H4 (cell line): Measurements from ENCODE around the gene TENM4. TPM values are rescaled to one million over a fixed set of nuclear protein-coding genes. Genes with fewer than 3 reads are reported as not detected.
A peak's percentile ranks its signal among the peaks of the same experiment; 100 is the strongest.
"Not testable (repeated sequence)": the region's sequence is repeated elsewhere in the genome, so short reads cannot be mapped to it uniquely, and the experiment has no call there.

Experiments
- DNase-seq: peaks from one replicate; pipeline ENCODE4 v3.0.0-alpha.2; 2015; ENCODE audit warnings: low spot score
- total RNA-seq: library from RNA; depleted of rRNA; stranded (reverse); fragments of >200 nt; shearing (Covaris generic); gene quantifications from 2 replicates; pipeline ENCODE4 v1.2.3, GENCODE V29; 2014

The TENM4 gene
- total RNA-seq, 1 experiment from 2014 or later, result 0.31 TPM

DNA sequence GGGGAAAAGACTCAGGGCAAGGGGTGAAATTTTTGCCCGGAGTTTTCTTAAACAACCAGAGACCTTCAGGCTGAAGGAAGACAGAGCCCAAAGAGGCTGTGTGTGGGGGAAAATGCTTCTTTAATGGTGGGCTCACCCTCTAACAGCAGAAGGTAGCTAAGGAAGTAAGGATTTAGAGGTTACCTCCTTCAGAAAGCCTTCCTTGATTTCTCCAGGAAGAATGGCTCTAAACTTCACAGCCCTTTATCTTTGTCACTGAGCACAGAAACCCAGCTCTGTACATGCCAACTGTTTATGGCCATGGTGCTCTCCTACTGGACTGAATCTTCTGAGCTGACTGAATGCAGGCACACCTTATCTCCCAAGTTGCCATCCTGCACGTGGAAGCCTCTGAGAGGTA, 196.0 kb downstream of the TENM4 start:
- no peak for DNase-seq

DNA sequence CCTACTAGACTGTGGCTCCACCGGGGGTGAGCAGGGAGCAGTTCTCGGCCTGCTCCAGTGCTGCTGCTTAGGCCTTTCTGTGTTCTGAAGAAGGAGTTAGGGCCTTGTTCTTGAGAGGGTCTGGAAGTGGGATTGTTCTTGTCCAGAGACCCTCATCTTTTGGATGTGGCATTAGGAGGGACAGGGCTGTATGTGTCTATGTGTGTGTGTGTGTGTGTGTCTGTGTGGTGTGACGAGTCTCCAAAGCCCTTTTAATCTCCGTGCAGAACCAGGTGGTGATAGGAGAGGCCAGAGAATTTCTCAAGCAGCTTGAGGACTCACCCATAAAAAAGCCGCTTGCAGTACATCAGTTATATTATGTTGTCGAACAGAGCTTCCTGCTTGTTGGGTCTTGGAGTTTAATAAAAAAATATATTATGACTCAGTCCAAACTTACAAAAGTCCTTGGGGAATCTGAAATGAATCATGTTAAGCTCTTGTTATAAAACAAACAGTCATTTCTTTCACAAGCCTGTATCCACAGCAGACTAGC, 196.5 kb downstream of the TENM4 start:
- peak; percentile 27 for DNase-seq

DNA sequence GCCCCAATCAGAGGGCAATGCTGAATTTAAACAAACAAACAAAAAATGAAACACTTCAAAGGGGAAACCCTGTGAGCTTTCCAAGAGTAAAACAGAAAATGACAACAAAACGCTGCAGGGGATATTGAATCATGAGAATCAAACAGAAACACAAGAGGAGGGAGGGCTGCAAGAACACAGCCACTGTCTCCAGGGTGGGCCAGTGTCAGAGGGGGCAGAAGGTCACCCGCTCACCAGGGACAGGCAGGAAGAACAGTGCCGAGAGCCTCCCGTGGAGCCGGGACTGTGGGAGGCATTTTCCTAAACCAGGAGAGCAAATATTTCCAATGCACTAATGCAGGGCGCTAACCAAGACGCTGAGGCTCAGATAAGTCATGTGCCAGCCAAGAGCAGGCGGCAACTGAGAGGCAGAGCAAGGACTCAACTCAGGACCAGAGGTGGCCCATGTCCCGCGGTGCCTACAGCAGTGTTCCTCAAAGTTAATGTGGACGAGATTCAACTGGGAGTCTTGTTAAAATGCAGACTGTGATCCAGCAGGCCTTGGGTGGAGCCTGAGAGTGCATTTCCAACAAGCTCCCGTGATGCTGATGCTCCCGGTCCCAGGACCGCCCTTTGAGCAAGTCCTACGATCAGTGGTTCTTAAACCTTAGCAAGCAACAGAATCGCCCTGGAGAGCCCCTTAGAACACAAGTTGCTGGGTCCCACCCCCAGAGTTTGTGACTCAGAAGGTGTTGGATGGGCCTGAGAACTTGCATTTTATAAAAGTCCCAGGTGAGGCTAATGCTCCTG, 197.2 kb downstream of the TENM4 start:
- DNase-seq, result no peak

DNA sequence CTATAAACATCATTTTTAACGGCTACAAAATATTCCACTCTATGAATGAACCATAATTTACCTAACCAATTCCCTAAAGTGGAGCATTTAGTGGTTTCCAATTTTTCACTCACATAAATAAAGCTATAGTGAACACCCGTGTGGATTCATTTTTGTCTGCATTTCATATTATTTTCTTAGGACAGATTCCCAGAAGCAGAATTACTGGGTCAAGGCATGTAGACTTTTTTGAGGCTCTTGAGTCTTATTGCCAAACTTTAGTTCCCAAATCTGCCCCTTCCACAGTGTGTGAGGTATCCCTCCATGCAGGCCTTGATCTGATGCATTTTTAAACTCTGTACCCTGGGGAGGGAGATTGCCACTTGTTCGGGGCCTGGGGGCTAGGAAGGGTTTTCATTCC, 198.2 kb downstream of the TENM4 start:
- DNase-seq, result no peak

DNA sequence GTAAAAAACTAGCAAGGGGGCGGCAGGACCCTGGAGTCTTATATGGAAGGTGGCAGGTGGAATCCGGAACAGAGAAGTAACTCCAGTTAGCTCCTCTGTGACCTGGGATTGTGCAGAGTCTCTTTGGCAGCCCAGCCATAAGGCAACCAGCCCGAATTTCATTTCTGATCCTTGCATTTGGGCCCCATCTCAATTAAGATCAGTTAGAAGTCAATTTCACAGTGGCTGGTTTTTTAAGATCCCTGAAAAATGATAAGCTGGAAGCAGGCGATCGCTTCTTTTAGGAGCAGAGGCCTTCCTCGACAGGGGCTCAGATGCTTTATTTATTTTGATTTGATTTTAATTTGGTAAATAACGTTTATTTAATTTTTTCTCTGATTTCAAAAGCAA, 199.0 kb downstream of the TENM4 start:
- DNase-seq, result no peak

DNA sequence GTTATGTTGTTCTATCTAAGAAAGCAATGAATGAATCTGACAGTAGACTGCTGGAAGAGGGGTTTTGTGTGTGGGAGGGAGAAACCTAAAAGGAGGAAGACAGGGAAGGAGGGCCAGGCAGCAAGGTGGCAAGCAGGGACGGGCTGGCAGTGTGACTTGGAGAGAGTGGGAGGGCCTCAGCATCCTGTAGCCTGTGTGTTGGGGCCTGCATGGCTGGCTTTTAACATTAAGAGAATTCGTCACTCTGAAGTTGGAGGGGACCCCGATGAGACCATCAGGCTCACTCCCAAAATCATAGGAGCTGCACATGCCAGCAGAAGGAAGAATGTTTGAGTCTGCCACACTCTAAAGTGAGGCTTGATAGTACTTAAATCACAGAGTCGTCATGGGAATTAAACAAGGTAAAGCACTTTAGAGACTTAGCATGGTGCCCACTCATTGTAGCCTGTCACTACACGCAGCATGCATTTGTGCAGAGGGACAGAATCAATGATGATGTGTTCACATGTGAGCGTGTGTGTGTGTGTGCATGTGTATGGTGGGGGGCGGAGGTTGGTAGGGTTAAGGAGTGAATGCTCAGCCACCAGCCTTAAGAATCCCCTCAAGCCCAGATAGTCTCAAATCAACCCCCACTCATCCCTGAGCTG, 199.5 kb downstream of the TENM4 start:
- DNase-seq, result no peak

DNA sequence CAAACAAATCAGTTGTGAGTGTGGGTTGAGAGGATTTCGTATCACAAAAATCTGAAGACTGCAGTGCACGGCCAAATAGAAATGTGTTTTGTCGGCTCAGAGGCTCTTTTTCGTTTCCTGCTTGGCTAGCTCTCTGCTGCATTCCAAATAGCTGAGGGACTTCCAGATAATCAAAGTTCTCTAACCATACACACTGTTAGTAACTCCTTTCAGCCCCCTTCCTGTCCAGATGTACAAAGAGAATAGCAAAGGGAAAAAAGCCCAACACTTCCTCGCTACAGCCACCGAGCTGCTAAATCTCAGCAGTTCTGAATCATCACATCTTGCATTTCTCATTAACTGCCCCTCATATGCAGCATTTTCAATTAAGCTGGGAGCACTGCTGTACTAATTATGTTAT, 203.1 kb downstream of the TENM4 start:
- no peak for DNase-seq

DNA sequence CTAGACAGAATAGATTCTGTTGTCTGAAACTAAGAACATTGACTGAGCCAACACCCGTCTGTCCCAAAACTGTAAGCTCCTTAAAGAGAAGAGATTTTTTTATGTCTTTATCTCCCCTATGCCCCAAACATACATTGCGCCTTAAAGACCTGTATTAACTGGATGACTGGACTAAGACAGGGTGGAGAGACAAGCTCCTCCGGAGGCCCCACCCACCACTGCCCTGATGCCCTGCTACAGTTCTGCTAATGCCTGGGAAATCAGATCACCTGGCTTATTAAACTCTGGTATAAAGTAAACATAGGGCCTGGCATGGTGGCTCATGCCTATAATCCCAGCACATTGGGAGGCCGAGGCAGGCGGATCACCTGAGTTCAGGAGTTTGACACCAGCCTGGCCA, 203.7 kb downstream of the TENM4 start:
- no peak for DNase-seq

DNA sequence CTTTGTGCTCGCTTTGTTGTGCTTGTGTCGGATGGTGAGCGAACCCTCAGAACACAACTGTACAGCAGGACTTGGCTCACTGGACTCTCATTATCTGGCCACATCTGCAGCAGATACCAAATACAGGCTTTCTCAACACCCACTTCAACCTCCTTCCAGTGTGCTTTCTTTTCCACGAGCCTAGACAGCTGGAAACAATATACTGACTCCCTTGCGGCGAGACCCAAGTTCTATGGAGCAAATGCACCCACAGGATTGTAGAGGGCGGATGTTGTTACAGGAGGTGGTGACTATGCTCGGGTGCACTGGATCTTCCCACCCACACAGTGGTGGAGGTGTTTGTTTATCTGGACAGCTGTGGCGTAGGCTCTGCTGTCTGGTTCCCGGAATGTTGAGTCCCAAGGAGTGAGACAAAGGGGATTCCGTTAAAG, 204.3 kb downstream of the TENM4 start:
- peak; percentile 65 for DNase-seq

DNA sequence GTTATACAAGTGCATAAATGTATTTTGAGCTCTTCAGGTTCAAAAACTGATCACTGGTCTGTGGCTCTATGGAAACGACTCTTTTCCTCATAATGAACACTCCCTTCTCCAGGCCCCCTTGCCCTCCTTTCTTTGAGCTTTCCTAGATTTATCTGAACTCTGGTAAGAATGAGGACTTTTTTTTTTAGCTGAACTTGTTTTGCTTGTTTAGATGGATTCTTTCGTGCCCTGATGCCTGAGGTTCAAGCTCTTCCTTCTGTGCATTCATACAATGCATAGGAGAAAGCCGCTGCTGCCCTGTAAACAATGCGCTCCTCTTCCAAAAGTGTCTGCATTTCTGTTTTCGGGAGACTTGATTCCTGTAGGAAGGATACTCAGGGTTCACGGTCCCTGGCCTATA, 205.1 kb downstream of the TENM4 start:
- DNase-seq, result no peak

DNA sequence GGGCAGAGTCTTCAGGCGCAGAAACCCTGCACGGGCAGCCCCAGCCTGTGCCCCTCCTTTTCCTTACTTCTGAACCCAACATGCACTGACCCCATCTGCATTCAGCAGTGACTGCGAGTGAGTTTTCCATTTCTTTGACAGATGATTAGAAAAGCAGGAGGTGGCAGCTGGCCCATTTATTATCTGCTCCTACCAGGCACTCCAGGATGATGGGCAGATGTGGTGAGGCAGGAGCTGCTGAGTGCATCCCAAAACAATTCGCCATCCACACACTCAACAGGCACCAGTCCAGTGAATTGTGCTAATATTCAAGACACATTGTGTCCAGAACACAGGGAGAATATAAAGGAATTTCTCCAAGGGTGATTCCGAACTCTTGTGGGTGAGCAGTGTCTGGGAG, 208.5 kb downstream of the TENM4 start:
- DNase-seq, result no peak

DNA sequence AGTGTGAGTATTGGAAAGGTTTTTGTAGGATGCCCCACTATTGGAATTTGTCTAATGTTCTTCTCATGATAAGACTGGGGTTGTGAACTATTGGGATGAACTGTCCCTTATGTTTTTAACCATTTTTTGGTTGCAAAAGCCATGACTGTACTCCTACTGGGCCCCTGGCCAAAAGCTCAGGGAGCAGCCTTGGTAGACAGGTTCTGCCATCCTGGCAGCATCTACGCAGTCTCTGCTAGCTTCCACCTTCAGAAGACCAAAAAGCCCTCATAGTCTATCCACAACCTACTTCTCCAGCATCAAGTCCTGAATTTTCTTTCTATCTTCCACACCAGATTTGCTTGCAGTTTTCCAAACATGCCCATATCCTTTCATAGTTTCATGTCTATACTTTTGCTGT, 211.8 kb downstream of the TENM4 start:
- no peak for DNase-seq

DNA sequence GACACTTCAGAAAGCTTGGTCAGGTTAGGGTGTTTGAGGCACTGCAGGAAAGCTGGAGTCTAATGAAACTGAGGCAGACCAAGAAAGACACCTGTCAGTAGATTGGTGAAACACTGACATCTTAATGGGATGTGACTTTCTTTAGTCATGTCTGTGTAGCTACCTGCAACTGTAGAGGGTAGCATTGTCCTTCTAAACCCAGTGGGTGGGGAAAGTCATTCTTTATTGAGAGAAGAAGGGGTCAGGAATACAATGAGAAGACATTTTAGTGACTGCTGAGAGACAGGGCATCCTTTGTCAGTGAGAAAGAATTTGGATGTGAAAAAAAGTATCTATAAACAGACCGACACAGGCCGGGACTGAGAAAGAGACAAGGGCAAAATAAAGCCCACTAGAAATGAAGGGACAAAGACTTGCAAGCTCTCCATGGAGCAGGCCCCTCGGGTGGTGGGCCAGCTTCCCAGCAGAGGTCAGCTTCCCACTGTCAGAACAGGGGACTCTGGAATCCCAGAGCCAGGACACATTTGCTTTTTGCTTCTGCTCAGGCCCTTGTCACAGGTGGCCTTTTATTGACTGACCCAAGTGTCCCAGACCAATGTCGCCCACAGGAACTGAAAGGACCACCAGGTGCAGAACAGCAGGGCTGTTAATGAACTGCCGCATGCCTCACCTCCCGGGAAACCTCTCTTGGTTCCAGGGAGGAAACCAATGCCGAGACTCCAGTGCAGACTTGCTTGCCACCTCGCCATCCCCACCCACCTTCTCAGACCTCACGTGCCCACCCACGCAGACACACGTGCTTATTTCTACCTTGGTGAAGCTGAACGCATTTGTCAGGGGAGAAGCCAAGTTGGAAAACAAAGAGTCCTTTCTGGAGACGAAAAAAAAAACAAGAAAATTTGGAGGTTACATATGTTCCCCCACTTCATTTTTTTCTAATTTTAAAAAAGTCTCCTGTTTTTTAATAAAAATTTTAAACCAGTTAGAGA, 212.8 kb downstream of the TENM4 start:
- no peak for DNase-seq

DNA sequence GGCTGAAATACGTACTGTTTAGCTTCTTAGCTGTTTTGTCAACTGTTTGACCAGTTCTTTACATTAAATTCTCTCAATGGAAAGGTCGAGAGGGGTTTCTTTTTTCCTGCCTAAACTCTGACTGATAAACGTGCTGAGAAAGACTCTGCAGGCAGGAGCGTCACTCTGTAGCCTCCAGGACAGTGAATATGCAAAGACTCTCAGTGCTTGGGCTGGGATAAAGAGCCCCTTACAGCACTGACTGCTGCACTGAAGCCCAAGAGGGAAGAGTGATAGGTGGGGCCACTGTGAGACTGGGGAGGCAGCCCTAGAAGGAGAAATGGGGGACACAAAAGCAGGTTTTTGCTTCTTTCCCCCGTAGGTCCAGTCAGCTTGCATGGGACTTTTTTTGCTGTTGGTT, 213.5 kb downstream of the TENM4 start:
- no peak for DNase-seq

DNA sequence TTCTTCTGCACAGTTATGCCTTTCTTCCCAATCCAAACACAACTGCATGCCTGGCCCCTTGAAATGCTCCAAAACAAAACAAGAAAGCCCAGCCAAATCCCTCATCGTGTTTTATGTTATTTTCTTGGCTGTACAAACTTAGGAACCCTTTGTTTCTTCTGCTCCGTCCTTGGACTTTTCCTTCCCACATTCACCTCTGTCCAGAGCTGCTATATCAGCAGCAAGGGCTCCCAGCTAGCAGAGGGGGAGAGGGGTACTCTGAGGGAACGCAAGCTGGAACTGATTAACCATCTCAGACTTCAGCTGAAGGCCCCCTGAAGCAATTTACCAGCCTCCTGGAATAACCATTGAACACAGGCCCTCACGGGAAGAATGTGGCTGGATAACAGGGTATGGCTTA, 214.7 kb downstream of the TENM4 start:
- DNase-seq, result no peak

DNA sequence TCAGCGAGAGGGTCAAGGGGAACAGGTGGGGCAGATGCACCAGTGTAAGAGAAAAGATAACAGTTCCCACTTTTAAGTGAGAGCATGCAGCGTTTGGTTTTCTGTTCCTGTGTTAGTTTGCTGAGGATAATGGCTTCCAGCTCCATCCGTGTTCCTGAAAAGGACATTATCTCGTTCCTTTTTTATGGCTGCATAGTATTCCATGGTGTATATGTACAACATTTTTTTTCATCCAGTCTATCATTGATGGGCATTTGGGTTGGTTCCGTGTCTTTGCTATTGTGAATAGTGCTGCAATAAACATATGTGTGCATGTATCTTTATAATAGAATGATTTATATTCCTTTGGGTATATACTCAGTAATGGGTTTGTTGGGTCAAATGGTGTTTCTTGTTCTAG, 218.7 kb downstream of the TENM4 start:
- not testable (repeated sequence) for DNase-seq

DNA sequence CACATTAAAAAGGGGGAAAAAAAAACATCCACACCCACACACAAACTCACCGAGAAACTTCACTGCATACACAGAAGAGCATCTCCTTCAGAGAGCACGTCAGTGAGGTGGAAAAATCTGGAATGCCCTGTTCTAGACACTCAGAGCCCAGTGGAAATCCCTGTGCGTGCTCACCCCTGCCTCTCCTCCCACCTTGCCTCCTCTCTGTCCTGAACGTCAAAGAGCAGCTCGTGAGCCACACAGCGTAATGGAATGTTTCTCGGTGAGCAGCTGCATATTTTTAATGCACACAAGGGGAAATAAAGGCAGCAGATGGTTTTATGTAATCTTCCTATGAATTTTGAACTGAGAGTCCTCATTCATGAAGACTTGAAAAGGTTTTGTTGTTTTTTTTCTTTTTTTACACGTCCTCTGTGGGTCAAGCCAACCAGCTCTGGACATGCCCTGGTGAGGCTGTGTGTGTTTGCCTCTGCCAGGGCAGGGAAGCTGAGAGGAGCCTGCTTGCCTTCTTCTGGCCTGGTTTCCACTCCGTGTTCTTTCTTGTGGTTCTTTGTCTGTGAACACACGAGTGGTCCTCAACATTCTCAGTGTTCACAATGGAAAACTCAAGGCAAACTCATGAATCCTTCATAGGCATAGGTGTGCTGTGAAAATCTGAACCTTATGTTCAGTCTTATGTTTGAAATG, 219.2 kb downstream of the TENM4 start:
- no peak for DNase-seq

DNA sequence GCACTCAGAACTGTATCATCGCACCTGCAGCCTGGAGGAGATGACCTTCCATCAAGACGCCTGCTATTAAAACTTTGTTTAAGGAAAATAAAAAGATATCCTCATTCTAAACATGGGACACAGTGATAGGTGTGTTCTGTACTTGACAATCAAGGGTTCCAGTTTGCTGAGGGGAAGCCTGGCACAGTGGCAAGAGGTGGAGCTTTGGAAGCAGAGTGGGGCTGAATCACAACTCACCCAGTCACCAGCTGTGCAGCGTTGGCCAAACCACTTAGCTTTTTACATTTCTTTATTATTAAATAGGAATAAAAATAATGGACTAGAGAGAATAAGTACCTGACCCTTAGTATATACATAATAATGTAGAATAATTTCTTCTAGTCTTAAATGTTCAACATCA, 220.7 kb downstream of the TENM4 start:
- no peak for DNase-seq

DNA sequence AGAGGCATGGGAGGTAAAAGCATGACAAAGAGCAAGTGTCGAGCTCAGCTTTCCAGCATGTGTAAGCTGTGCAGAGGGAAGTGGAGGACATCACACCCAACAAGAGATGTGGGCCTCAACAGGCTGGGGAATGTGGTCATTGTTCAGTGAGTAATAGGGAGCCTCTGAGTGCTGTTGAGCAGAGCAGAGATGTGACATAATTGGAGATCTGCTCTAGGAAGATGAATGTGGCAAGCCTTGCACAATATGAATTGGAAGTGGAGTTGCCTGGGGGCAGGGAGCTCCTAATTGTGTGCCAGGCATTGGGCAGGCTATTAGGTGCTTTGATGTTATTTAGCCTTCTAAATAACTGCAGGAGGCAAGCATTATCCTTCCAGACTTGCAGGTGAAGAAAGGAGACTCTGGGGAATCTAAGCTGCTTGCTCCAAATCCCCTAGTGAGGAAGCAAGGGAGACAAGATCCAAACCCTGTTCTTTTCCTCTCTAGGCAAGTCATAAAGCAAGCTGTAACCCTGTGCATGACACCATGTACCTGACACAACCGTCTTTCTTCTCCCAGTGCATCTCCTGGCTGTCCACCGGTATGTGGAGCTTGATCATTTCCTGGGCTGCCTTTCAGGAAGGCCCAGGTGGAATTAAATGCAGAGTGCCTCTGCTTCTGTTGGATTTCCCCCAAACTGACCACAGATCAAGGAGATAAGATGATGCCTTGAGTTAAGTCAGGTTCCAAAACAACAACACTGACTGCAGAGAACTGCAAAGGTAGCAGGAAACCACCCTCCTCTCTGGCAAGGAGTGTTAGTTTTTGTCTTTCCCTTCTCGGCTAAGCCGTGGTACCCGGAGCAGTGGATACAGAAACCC, 221.4 kb downstream of the TENM4 start:
- no peak for DNase-seq

DNA sequence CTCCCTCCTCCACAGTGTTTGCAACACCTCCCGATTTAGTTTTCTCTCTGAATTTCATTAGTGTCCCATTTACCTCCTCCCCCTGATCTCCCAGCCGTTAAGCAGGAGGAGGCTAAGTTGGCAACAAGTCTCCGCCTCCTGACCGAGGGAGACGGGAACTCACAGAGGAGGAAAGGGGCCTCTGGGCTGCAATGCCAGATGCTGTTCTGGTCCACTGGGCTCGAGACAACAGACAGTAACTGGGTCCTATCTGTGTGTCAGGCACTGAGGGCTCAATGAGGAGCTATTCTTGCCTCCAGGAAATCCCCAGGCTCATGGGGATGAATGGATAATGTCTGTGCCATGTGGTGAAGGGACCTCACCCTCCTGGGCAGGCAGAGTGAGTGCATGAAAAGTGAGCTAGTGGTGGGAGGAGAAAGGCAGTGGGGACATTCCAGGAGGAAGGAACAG, 228.1 kb downstream of the TENM4 start:
- DNase-seq, result no peak
